ENCODE measurements around the gene YWHAQ. TPM values are rescaled to one million over a fixed set of nuclear protein-coding genes. Genes with fewer than 3 reads are reported as not detected.
"Not testable (repeated sequence)": the region's sequence is repeated elsewhere in the genome, so short reads cannot be mapped to it uniquely, and the experiment has no call there.

YWHAQ gene
- total RNA-seq, 1 experiment from 2014 or later, result 587 TPM

GRCh38 chr2:9639740-9640343 is 9.0 kb upstream of the YWHAQ start:
- in situ Hi-C loops (cut with HindIII; ENCODE audit: low pct_unique_long_range_greater_than_20kb, low sequenced_read_pairs), result no loop called here
- no peak for DNase-seq (ENCODE audit: low read depth)

GRCh38 chr2:9639000-9639602 is 8.3 kb upstream of the YWHAQ start:
- no peak for DNase-seq (ENCODE audit: low read depth)
- in situ Hi-C loops (cut with HindIII; ENCODE audit: low pct_unique_long_range_greater_than_20kb, low sequenced_read_pairs), result no loop called here

- in situ Hi-C loops (cut with HindIII; ENCODE audit: low pct_unique_long_range_greater_than_20kb, low sequenced_read_pairs), result no loop called here
- peak; percentile 88 for DNase-seq (ENCODE audit: low read depth)
Observed at GRCh38 chr2:9638532-9638931, 7.7 kb upstream of the YWHAQ start.

GRCh38 chr2:9637330-9637729 is 6.5 kb upstream of the YWHAQ start:
- in situ Hi-C loops (cut with HindIII; ENCODE audit: low pct_unique_long_range_greater_than_20kb, low sequenced_read_pairs), result no loop called here
- DNase-seq (ENCODE audit: low read depth), result peak; percentile 55

- no peak for DNase-seq (ENCODE audit: low read depth)
- in situ Hi-C loops (cut with HindIII; ENCODE audit: low pct_unique_long_range_greater_than_20kb, low sequenced_read_pairs), result no loop called here
Observed at GRCh38 chr2:9634133-9634532, 3.3 kb upstream of the YWHAQ start.

GRCh38 chr2:9631878-9632700 is 1.3 kb upstream of the YWHAQ start:
- in situ Hi-C loops (cut with HindIII; ENCODE audit: low pct_unique_long_range_greater_than_20kb, low sequenced_read_pairs), result no loop called here
- no peak for DNase-seq (ENCODE audit: low read depth)

- no peak for DNase-seq (ENCODE audit: low read depth)
- in situ Hi-C loops (cut with HindIII; ENCODE audit: low pct_unique_long_range_greater_than_20kb, low sequenced_read_pairs), result no loop called here
Observed at GRCh38 chr2:9631553-9631819, 689 bp upstream of the YWHAQ start.

GRCh38 chr2:9630117-9630735 is 571 bp downstream of the YWHAQ start:
- in situ Hi-C loops (cut with HindIII; ENCODE audit: low pct_unique_long_range_greater_than_20kb, low sequenced_read_pairs), result no loop called here

GRCh38 chr2:9629222-9630116 is 1.3 kb downstream of the YWHAQ start:
- in situ Hi-C loops (cut with HindIII; ENCODE audit: low pct_unique_long_range_greater_than_20kb, low sequenced_read_pairs), result no loop called here
- DNase-seq (ENCODE audit: low read depth), result peak; percentile 33

More at GRCh38 chr2:9630117-9630735, 571 bp downstream of the YWHAQ start:
- DNase-seq (ENCODE audit: low read depth), result no peak

GRCh38 chr2:9627310-9627709 is 3.5 kb downstream of the YWHAQ start:
- in situ Hi-C loops (cut with HindIII; ENCODE audit: low pct_unique_long_range_greater_than_20kb, low sequenced_read_pairs), result no loop called here
- no peak for DNase-seq (ENCODE audit: low read depth)

GRCh38 chr2:9623151-9623550 is 7.6 kb downstream of the YWHAQ start:
- DNase-seq (ENCODE audit: low read depth), result no peak
- in situ Hi-C loops (cut with HindIII; ENCODE audit: low pct_unique_long_range_greater_than_20kb, low sequenced_read_pairs), result no loop called here

- DNase-seq (ENCODE audit: low read depth); in situ Hi-C loops (cut with HindIII; ENCODE audit: low pct_unique_long_range_greater_than_20kb, low sequenced_read_pairs): not testable (repeated sequence)
Observed at GRCh38 chr2:9621655-9622054, 9.1 kb downstream of the YWHAQ start.

GRCh38 chr2:9618410-9618809 is 12.4 kb downstream of the YWHAQ start:
- in situ Hi-C loops (cut with HindIII; ENCODE audit: low pct_unique_long_range_greater_than_20kb, low sequenced_read_pairs), result no loop called here
- DNase-seq (ENCODE audit: low read depth), result no peak

- DNase-seq (ENCODE audit: low read depth), result no peak
- in situ Hi-C loops (cut with HindIII; ENCODE audit: low pct_unique_long_range_greater_than_20kb, low sequenced_read_pairs), result no loop called here
Observed at GRCh38 chr2:9617749-9618148, 13.0 kb downstream of the YWHAQ start.

- in situ Hi-C loops (cut with HindIII; ENCODE audit: low pct_unique_long_range_greater_than_20kb, low sequenced_read_pairs), result no loop called here
- no peak for DNase-seq (ENCODE audit: low read depth)
Observed at GRCh38 chr2:9617296-9617695, 13.5 kb downstream of the YWHAQ start.

GRCh38 chr2:9614562-9614961 is 16.2 kb downstream of the YWHAQ start:
- no peak for DNase-seq (ENCODE audit: low read depth)
- in situ Hi-C loops (cut with HindIII; ENCODE audit: low pct_unique_long_range_greater_than_20kb, low sequenced_read_pairs), result no loop called here

GRCh38 chr2:9613291-9613690 is 17.5 kb downstream of the YWHAQ start:
- in situ Hi-C loops (cut with HindIII; ENCODE audit: low pct_unique_long_range_greater_than_20kb, low sequenced_read_pairs), result no loop called here
- DNase-seq (ENCODE audit: low read depth), result peak; percentile 68

- in situ Hi-C loops (cut with HindIII; ENCODE audit: low pct_unique_long_range_greater_than_20kb, low sequenced_read_pairs); DNase-seq (ENCODE audit: low read depth): not testable (repeated sequence)
Observed at GRCh38 chr2:9611549-9611912, 19.3 kb downstream of the YWHAQ start.

All from Caki2 (cell line).